ENCODE data around the gene GDF10.

The GDF10 gene

DNA sequence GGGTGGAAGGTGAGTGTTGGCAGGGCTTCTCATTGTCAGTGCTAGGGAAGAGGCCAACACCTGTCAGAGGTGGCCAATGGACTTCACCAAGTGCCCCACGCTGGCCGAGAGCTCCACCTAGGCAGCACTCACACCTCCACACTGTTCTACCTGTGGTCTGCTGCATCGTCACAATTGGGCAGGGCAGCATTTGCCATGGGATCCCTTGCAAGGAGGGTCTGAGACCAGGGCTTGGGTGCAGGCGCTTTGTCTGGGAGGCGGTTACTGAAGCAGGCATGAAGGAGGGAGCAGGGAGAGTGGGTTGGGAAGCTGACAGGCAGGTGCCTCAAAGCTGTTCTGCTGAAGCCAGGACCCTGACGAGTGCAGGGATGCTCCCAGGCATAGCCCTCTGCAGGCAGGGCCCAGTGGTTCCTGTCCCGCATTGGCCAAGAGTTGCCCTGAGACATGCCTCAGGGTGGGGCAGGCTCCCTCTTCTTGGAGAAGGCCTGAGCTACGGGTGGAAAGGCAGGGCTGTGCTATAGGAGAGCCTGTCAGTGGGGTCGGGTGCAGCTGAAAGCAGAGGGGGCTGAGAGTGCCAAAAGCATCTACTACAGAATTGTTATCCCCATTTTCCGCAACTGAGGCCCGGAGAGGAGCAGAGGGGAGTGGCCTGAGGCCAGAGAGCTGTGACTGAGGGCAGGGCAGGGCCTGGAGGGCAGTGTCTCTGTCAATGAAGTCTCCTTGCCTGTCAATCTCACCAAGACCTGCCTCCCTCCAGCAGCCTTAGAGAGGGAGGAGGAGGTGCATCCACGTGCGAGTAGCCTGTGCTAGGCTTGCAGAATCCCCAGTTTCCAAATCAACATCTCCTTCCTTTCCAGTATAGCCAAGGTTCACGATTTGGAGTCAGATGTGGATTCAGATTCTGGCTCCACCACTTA lies 52.2 kb downstream of the GDF10 start:
- no peak for DNase-seq (ENCODE audit: low read depth, low spot score)

DNA sequence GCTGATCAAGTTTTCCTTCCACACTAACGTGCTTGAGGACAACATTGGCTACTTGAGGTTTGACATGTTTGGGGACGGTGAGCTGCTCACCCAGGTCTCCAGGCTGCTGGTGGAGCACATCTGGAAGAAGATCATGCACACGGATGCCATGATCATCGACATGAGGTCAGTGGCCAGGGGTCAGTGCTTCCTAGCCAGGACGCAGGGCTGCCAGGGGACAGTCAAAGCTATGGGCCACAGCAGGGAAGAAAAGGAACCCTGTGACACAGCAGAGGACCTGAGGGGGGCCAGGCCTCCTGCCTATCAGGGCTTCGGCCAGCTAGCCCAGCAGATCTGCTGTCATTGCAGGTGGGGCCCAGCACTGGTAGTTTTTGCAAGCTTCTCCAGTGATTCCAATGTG lies 53.4 kb downstream of the GDF10 start:
- DNase-seq (ENCODE audit: low read depth, low spot score) = no peak

DNA sequence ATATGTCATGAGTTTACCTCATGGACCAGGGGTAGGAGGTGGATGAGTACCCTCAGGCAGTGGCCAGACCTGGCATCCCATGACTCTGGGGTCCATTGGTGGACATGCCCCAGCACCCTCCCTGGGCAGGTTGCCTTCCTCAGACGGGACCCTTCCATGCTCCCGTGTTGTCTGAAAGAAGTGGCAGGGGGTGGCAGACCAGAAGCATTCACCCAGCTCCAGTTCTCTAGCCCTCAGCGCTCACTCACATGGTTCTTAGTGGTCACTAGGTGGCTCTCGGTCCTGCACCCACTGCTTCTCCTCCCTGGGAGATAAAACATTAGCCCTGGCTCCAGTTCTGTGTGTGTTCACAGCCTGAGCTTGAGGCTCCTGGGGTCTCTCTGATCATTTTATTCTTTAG lies 54.2 kb downstream of the GDF10 start:
- DNase-seq (ENCODE audit: low read depth, low spot score) = no peak

DNA sequence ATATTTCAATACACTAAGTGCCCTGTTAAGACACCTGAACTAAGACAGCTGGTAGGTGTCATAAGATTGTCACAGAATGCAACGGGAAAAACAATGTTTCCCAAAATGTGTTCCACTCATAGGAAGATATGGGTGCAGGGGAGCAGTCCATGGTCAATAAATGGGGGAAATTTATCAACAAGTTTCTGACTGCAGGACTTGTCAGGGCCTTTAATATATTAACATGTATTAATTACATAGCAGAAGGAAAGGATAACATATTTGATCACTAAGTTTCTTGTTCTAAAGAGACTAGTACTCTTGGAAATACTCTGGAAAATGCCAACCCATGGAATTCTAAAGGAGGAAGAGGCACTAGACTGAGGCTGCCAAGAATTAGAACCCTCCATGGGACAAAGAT lies 54.9 kb downstream of the GDF10 start:
- DNase-seq (ENCODE audit: low read depth, low spot score) = no peak

DNA sequence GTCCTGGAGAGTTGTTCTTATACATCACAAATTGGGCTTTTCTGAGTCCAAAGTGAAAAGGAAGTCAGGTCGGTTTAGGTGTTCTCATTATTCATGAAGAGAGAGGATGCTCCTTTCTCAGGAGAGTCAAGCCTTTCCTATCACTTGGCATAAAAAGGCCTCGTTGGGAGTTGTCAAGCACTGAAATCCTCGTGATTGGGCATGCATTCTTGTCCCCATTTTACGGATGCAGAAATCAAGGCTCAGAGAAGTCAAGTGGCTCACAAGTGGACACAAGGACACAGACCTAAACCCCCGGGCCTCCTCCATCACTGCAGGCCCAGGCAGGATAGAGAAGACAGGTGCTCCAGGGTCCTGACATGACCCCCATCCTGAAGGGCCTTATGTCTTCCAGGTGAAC lies 56.7 kb downstream of the GDF10 start:
- DNase-seq (ENCODE audit: low read depth, low spot score) = no peak

DNA sequence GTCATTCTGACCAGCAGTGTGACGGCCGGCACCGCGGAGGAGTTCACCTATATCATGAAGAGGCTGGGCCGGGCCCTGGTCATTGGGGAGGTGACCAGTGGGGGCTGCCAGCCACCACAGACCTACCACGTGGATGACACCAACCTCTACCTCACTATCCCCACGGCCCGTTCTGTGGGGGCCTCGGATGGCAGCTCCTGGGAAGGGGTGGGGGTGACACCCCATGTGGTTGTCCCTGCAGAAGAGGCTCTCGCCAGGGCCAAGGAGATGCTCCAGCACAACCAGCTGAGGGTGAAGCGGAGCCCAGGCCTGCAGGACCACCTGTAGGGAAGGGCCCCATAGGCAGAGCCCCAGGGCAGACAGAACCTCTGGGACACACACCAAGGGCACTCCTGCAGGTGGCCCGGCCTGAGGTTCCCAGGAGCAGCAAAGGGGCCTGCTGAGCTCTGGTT lies 57.2 kb downstream of the GDF10 start:
- DNase-seq (ENCODE audit: low read depth, low spot score) = no peak

DNA sequence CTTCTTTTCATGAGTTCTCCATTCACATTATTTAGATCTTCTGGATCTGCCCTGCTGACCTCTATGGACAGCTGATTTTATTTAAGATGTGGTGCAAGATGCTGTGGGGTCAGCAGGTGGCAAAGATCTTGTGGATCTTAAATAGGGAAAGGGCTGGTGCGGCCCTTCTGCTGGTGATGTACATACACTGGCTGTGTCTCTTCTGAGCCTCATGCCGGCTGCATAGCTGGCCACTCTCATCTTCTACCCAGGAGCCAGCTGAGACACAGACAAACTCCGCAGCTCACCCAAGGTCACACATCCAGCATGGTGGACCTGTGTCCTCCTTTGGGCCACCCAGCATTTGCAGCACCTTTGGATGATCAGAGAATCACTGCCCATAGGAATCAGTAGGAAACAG lies 57.9 kb downstream of the GDF10 start:
- DNase-seq (ENCODE audit: low read depth, low spot score) = no peak

DNA sequence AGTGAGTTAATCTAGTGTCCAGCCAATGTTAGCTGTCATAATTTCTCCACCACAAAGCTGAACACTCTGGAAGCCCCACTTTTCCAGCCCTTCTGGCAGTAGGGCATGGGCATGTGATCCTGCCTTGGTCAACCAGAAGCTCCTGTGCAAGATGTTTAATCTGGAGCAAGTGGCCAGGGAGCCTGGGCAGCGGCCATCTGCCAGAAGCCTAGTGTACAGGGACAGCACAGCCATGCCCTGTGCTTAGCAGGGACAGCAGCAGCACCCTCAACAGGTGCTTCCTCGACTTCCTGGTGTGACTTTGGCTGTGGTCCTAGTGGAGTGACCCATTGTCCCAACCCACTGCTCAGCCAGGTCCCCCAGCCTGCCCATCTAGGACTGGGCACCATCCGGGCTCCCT lies 58.5 kb downstream of the GDF10 start:
- DNase-seq (ENCODE audit: low read depth, low spot score) = no peak

DNA sequence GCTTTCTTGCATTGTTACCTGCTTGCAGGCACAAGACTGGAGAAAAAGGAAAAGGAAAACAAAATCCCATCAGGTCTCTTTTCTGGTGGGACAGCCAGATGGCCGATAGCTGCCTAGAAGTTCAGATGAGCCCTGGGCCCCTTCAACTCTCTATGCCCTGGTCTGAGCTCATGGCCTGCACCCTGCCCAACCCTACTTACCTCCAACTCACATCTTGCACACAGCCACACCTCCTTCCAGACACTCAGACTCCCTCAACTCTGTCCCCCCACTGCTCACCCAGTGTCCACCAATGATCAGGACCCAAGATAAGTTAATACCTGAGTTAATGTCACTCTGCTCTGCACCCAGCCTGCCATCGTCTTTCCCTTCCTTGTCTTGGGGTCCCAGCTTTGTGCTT lies 59.1 kb downstream of the GDF10 start:
- DNase-seq (ENCODE audit: low read depth, low spot score) = no peak

DNA sequence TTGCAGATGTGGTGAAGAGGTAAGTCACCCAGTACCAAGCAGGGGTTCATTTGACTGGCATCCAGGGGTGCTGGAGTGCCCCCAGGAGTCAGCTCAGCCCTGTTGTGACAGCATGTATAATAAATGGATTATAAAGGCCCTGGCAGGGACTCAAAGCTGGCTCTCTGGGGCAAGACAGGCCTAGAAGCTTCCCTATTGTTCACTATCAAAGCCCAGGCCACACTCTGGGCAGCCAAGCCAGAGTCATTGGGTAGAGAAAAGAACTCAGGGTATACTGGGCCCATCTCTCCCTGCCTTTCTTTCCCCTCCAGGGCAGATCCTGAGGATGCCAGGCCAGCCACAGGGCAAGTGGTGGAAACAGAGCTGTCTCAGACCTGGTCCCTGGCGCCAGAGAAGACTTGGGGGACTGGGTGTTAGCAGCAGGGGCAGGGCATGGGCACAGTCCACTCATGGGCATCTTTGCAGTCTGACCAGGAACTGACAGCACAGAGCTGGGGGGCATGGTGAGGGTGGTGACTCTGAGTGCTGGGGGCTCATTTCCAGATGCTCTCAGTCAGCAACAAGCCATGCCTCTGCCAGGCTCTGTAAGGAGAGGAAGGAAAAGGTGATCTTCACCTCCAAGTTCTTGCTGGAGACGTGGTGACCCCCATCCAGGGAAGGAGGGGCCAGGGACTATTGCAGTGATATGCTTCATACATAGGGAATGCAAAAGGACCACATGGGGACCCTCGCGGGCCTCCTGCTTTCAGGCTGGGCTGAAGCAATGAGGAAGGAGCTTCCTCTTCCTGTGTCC lies 59.8 kb downstream of the GDF10 start:
- DNase-seq (ENCODE audit: low read depth, low spot score) = no peak

DNA sequence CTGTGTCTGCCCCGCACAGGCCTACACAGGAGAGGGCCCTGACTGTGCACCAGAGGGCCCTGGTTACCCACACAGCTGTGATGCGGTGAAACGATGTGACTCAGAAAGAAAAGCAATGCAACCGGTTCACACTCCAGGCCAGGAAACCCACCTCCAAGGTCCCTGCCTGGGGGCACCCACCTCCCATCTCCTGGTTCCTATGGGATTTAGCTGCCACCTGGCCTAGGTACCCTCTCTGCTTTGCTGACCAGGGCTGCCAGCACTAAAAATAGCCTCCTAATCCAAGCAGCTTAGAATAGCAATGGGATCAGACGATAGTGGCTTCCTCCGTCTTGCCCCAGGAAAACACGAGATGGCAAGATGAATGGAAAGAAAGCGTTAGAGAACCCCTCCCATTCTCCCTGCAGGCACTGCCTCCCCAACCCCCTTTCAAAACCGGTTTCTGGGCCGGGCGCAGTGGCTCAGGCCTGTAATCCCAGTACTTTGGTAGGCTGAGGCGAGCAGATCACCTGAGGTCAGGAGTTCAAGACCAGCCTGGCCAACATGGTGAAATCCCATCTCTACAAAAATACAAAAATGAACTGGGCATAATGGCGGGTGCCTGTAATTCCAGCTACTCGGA lies 60.5 kb downstream of the GDF10 start:
- no peak for DNase-seq (ENCODE audit: low read depth, low spot score)

DNA sequence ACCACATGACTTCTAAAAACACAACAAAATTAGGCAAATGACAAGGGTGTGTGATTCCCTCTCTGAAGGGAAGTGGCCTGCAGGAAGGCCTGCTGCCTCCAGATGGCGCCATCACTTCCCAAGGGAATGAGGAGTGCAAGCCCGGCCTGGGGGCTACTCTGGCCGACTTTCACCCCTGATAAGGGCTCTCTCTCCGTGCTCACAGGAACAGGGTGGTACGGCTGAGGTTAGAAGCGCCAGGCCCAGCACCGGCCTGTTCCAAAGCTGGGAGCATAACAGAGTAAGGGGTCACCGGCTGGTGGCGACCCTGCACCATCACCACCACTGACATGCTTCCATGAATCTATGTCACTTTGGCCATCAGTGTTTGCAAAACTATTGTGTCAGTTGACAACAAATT lies 61.3 kb downstream of the GDF10 start:
- DNase-seq (ENCODE audit: low read depth, low spot score) = no peak

DNA sequence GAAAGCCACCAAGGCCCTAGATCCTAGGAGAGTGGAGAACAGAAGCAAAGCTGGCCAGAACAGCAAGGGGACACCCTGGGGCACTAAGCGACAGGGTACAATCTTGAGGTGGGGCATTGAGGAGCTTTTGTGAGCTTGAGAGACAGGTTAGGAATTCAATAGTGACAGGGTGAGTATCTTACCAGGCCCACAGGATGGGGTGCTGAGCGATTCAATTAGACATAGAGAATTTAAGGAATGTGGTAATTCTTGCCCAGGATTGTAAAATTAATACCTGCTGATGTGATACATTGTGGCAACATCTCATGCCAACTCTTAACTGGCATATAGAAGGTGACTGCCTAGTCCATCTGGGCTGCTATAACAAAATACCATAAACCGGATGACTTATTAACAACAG lies 62.2 kb downstream of the GDF10 start:
- no peak for DNase-seq (ENCODE audit: low read depth, low spot score)

Measured in activated CD4-positive, CD25-positive, alpha-beta regulatory T cell treated with anti-CD3 and anti-CD28 coated beads, Interleukin-2, amount 50 U/mL, for 16 hours (primary cell).